Colon (tissue), 2 donors: ENCODE measurements around the gene SMNDC1.
"Not testable (repeated sequence)": the region's sequence is repeated elsewhere in the genome, so short reads cannot be mapped to it uniquely, and the experiment has no call there.

Source experiments
- FAIRE-seq: peaks from 2 replicates; lab custom pipeline; 2012; peaks lifted over from hg19 to GRCh38; lab: Jason Lieb, UNC
- donor health status: control.
- donor health status: control.

The SMNDC1 gene

DNA sequence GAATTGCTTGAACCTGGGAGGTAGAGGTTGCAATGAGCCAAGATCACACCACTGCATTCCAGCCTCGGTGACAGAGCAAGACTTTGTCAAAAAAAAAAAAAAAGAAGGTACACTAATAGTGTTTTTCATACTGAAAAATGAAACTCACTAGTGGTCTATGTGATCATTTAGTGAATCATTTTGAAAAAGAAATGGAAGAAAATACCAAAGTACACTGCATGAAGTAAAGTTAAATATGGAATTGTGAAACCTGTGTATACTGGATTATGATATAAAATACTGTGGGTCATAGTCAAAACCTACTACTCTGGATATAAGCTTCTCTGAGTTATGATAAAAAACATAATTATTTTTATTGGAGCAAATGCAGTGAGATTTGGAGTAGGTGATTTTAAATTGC is 55.2 kb downstream of the SMNDC1 start:
- not testable (repeated sequence) for FAIRE-seq

DNA sequence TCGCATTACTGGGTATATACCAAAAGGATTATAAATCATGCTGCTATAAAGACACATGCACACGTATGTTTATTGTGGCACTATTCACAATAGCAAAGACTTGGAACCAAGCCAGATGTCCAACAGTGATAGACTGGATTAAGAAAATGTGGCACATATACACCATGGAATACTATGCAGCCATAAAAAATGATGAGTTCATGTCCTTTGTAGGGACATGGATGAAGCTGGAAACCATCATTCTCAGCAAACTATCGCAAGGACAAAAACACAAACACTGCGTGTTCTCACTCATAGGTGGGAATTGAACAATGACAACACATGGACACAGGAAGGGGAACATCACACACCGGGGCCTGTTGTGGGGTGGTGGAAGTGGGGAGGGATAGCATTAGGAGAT is 56.9 kb downstream of the SMNDC1 start:
- not testable (repeated sequence) for FAIRE-seq

DNA sequence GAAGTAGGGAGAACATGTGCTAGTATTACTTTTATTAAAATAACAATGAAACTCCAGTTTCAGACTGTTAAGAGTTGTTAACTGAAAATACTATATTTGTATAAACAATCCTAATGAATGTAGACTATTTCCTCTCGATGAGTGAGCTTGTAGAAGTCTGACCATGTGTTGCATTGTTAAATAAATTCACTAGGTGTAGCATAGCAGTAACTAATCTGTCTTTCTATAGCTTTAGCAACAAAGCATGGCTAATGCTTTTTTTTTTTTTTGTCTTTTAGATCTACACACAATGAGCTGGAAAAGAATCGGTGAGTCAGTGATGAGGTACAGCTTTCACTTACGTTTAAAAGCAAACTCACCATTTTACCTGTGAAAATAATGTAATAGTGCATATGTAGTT is 60.2 kb downstream of the SMNDC1 start:
- no peak for FAIRE-seq

DNA sequence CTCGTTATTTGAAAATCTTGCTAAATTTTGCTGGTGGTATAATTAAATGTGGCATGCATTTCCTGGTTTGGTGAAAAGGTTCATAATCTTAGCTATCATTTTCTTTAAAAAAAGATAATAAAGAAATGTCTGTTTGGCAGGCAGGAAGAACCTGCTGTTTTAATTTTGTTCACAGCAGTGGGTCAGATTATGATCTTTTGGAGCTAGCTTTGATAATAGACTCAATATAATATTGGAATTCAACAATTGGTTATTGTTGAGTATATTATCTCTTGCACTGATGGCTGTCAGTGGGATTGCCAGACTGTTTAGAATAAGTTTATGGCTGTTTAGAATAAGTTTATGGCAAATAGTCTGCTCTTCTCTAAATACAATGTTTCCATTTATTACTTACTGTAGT is 62.2 kb downstream of the SMNDC1 start:
- FAIRE-seq: no peak

DNA sequence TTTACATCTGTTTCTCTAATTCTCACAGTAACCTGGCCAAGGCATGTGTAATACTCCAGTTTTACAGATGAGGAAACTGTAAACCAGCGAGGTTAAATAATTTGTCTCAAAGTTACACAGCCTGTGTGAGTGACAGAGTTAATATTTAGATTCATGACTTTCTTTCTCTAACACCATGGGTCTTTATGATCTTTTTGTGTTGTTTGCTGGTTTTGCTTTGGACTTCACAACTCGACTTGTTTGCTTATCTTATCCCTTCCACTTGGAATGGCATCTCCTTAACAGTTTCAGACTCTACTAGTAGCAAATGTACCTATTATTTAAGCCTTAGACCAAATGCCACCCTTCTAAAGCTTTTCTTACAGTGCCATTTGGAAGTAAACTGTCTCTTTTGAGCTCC is 62.9 kb downstream of the SMNDC1 start:
- FAIRE-seq: no peak

DNA sequence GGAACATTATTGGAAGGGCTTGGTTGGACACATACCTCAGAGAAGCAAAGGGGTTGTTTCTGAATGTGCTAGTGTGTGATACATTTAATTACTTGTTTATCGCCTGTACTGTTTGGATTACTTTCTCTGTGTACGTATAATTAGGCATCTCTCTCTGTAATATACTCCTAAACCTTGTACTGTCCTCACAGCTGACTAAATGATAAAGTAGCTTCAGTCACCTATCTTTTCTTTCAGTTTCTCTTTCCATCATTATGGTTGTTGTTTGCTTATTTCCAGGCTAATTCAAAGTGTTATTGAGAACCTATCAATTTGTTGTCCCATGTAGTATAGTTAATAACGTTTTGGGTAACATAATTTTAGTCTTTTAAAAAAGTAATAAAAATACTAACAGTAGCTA is 63.3 kb downstream of the SMNDC1 start:
- FAIRE-seq: no peak
